ENCODE results near the gene RFLNA. TPM values are rescaled to one million over a fixed set of nuclear protein-coding genes. Genes with fewer than 3 reads are reported as not detected.

Gene RFLNA
- total RNA-seq, 1 donor, result 15.9 TPM

DNA sequence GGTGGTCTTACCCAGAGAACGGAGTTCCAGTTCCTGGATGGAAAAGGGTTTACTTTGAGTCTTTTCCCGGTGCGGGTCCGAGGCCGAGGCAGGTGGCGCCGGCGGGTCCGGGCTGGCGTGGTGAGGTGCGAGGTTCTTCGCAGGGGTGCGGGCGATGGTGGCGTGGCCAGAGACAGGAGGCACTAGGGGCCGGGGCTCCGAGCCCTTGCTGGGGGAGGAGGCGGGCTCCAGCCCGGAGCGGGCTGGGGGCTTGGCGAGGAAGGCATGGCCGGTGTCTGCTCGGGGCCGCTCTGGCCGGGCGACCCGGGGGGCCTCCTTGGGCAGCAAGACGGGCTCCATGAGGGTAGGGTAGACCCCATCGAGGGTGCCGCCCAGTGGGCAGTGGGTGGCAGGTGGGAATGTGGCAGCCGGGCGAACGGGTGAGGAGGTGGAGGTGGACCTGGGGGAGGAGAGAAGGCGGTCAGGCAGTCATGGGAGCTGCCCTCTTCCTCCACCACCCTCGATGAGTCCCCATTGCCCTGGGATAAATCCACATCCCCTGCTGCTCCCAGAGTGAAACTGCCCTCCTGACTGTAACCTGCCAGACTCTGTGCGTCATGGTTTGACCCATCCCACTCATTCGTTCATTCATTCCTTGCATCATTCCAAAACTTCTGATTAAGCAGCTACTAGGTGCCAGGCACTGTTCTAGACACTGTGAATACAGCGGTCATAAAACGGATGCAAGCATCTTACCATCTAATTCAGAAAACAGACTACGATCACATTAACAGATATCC lies 42.0 kb downstream of the RFLNA start:
- Histone ChIP-seq H2AFZ (ENCODE audit: low read length) (no peak overlapping the region), H3K9me3 (ENCODE audit: low read depth, low read length) (no peaks in the 10 kb centered on the region), H3K4me3 (ENCODE audit: insufficient read depth, low read length) (no peak overlapping the region), H3K4me2 (ENCODE audit: insufficient read depth, low read length) (no peak overlapping the region), H3K79me2 (ENCODE audit: insufficient read depth, low read length) (no peaks in the 10 kb centered on the region), H3K36me3 (ENCODE audit: insufficient read depth, low read length) (peaks cover 73% of the 10 kb centered on the region), H3K4me1 (ENCODE audit: insufficient read depth, low read length) (no peaks in the 10 kb centered on the region), H3K27me3 (ENCODE audit: insufficient read depth, low read length) (no peaks in the 10 kb centered on the region), H3K27ac (ENCODE audit: low read depth, low read length) (no peak overlapping the region), H4K20me1 (ENCODE audit: insufficient read depth, low read length) (peaks cover 20% of the 10 kb centered on the region)
- DNase-seq (ENCODE audit: insufficient read length, low spot score, missing footprints), result peak; percentile 95
- TF ChIP-seq, protein P1, sequence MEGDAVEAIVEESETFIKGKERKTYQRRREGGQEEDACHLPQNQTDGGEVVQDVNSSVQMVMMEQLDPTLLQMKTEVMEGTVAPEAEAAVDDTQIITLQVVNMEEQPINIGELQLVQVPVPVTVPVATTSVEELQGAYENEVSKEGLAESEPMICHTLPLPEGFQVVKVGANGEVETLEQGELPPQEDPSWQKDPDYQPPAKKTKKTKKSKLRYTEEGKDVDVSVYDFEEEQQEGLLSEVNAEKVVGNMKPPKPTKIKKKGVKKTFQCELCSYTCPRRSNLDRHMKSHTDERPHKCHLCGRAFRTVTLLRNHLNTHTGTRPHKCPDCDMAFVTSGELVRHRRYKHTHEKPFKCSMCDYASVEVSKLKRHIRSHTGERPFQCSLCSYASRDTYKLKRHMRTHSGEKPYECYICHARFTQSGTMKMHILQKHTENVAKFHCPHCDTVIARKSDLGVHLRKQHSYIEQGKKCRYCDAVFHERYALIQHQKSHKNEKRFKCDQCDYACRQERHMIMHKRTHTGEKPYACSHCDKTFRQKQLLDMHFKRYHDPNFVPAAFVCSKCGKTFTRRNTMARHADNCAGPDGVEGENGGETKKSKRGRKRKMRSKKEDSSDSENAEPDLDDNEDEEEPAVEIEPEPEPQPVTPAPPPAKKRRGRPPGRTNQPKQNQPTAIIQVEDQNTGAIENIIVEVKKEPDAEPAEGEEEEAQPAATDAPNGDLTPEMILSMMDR (IDR thresholded peaks at IDR 0.05; ENCODE audit: extremely low read depth, low read depth, low read length), result no peak

DNA sequence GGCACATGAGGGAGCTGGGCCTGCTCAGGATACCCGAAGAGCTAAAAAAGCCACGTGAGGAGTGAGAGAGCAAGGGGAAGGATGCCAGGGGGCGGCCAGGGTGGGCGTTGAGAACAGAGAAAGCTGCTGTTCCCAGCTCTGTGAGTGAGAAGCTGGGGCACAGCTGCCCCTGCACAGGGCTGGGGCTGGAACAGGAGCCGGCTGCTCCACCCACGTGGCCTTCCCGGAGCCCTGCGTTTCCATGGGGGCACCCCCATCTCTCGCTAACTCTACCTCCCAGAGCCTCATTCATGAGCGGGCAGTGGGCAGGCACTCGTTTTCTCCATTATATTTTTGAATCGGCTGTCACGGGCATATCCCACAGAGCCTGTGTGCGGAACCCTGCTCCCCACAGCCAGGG lies 42.7 kb downstream of the RFLNA start:
- DNase-seq (ENCODE audit: insufficient read length, low spot score, missing footprints), result no peak
- peaks cover 71% of the 10 kb centered on the region for H3K36me3 ChIP-seq (ENCODE audit: insufficient read depth, low read length)
- H4K20me1 ChIP-seq (ENCODE audit: insufficient read depth, low read length), result peaks cover 16% of the 10 kb centered on the region

DNA sequence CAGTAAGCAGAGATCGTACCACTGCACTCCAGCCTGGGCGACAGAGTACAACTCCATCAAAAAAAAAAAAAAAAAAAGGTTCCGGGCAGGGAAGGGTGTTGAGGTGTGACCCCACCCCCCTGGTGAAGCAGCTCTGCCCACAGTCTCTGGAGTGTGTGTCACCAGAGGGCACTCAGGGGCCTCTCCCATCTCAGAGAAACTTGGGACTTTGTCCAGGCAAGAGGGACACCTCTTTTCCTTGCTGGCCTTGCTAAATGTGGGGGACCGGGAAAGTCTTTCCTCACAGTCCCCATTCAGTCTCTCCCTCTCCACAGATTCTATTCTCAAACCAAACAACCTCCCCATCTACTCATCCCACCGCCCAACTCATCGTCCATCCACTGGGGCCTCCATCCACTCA lies 43.6 kb downstream of the RFLNA start:
- no peak overlapping the region for H3K4me2 ChIP-seq (ENCODE audit: insufficient read depth, low read length)
- H2AFZ ChIP-seq (ENCODE audit: low read length), result no peak overlapping the region
- peaks cover 16% of the 10 kb centered on the region for H4K20me1 ChIP-seq (ENCODE audit: insufficient read depth, low read length)
- TF ChIP-seq, protein P1 (IDR thresholded peaks at IDR 0.05; ENCODE audit: extremely low read depth, low read depth, low read length), result no peak
- H3K27me3 ChIP-seq (ENCODE audit: insufficient read depth, low read length), result no peaks in the 10 kb centered on the region
- no peak overlapping the region for H3K27ac ChIP-seq (ENCODE audit: low read depth, low read length)
- H3K36me3 ChIP-seq (ENCODE audit: insufficient read depth, low read length), result peaks cover 73% of the 10 kb centered on the region
- H3K4me3 ChIP-seq (ENCODE audit: insufficient read depth, low read length), result no peak overlapping the region
- no peaks in the 10 kb centered on the region for H3K4me1 ChIP-seq (ENCODE audit: insufficient read depth, low read length)
- no peaks in the 10 kb centered on the region for H3K79me2 ChIP-seq (ENCODE audit: insufficient read depth, low read length)
- peak; percentile 94 for DNase-seq (ENCODE audit: insufficient read length, low spot score, missing footprints)
- no peaks in the 10 kb centered on the region for H3K9me3 ChIP-seq (ENCODE audit: low read depth, low read length)

More for the DNA sequence above, 42.7 kb downstream of the RFLNA start:
- no peaks in the 10 kb centered on the region for H3K4me1 ChIP-seq (ENCODE audit: insufficient read depth, low read length)
- H3K9me3 ChIP-seq (ENCODE audit: low read depth, low read length), result no peaks in the 10 kb centered on the region
- H3K4me3 ChIP-seq (ENCODE audit: insufficient read depth, low read length), result no peak overlapping the region
- H3K27me3 ChIP-seq (ENCODE audit: insufficient read depth, low read length), result no peaks in the 10 kb centered on the region
- H2AFZ ChIP-seq (ENCODE audit: low read length), result no peak overlapping the region
- H3K4me2 ChIP-seq (ENCODE audit: insufficient read depth, low read length), result no peak overlapping the region
- H3K79me2 ChIP-seq (ENCODE audit: insufficient read depth, low read length), result no peaks in the 10 kb centered on the region
- TF ChIP-seq, protein P1 (IDR thresholded peaks at IDR 0.05; ENCODE audit: extremely low read depth, low read depth, low read length), result no peak
- H3K27ac ChIP-seq (ENCODE audit: low read depth, low read length), result no peak overlapping the region

DNA sequence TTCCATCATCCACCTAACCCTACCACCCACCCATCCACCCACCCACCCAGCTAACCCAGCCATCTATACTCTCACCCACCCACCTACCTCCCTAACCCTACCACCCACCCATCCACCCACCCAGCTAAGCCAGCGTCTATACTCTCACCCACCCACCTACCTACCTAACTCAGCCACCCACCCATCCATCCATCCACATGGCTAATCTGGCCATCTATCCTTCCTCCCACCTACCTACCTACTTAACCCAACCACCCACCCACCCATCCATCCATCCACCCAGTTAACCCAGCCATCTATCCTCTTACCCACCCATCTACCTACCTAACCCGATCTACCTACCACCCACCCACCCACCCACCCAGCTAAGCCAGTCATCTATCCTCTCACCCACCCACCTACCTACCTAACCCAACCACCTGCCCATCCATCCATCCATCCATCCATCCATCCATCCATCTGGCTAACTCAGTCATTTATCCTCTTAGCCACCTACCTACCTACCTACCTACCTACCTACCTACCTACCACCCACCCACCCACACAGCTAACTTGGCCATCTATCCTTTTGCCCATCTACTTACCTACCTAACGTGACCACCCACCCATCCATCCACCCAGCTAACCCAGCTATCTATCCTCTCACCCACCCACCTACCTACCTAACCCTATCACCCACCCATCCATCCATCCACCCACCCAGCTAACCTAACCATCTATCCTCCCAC lies 44.1 kb downstream of the RFLNA start:
- no peak for DNase-seq (ENCODE audit: insufficient read length, low spot score, missing footprints)
- Histone ChIP-seq H2AFZ (ENCODE audit: low read length) (no peak overlapping the region), H3K36me3 (ENCODE audit: insufficient read depth, low read length) (peaks cover 73% of the 10 kb centered on the region), H4K20me1 (ENCODE audit: insufficient read depth, low read length) (peaks cover 16% of the 10 kb centered on the region), H3K9me3 (ENCODE audit: low read depth, low read length) (no peaks in the 10 kb centered on the region), H3K4me3 (ENCODE audit: insufficient read depth, low read length) (no peak overlapping the region), H3K27me3 (ENCODE audit: insufficient read depth, low read length) (no peaks in the 10 kb centered on the region), H3K27ac (ENCODE audit: low read depth, low read length) (no peak overlapping the region), H3K4me1 (ENCODE audit: insufficient read depth, low read length) (no peaks in the 10 kb centered on the region), H3K4me2 (ENCODE audit: insufficient read depth, low read length) (no peak overlapping the region), H3K79me2 (ENCODE audit: insufficient read depth, low read length) (no peaks in the 10 kb centered on the region)
- TF ChIP-seq, protein P1 (IDR thresholded peaks at IDR 0.05; ENCODE audit: extremely low read depth, low read depth, low read length), result no peak

All from osteoblast (primary cell).